Kidney capillary endothelial cell (primary cell): ENCODE measurements around the gene BTN2A1.
A peak's percentile ranks its signal among the peaks of the same experiment; 100 is the strongest.

Source experiments
- DNase-seq: peaks from one replicate; pipeline ENCODE4 v3.0.0-alpha.2; 2018; ENCODE audit warnings: low spot score

The BTN2A1 gene

DNA sequence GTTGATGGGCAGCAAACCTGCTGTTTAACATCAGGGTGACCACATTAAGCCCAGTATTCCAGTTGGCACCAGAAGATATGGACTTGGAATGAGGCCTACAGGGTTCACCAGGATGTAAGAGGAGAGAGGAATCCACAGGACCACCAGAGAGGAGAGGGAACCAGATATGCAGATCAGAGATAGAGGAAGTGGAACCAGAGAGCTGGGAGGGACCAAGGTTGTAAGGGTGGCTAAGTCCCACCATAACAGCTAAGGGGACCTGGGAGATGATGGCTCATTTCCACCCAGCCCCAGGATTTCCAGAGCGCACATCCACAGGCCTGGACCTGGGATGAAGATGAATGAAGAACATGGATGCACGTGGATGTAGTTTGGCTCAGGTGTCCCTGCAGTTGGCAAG, 11.1 kb downstream of the BTN2A1 start:
- no peak for DNase-seq

DNA sequence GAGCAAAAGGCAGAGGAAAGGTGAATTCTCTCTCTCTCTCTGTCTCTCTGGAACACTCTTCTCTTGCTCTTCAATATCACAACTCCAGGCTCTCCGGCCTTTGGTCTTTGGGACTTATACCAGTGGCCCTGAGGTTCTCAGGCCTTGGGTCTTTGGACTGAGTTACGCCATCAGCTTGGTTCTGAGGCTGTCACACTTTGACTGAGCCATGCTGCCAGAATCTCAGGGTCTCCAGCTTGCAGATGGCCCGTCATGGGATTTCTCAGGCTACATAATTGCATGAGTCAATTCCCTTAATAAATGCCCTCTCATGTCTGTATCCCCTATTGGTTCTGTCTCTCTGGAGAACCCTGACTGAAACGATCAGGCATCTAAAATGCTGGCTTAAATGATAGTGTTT, 12.9 kb downstream of the BTN2A1 start:
- DNase-seq = no peak

DNA sequence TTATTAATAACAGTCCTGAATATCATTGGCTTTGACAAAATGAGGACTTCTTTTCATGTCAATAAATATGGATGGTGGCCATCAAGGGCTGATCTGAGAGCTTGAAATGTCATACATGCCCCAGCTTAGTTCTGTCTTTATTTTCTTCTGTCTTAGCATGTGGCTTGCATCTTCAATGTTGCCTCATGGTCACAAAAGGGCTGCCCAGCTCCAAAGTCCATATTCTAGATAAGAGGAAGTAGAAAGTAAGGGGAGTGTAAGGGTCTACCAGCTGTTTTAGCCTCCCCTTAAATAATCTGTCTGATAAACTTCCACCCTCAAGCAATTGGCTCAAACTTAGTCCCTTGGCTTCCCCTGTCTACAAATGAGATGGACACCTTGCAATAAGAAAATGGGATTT, 14.2 kb downstream of the BTN2A1 start:
- DNase-seq = no peak

DNA sequence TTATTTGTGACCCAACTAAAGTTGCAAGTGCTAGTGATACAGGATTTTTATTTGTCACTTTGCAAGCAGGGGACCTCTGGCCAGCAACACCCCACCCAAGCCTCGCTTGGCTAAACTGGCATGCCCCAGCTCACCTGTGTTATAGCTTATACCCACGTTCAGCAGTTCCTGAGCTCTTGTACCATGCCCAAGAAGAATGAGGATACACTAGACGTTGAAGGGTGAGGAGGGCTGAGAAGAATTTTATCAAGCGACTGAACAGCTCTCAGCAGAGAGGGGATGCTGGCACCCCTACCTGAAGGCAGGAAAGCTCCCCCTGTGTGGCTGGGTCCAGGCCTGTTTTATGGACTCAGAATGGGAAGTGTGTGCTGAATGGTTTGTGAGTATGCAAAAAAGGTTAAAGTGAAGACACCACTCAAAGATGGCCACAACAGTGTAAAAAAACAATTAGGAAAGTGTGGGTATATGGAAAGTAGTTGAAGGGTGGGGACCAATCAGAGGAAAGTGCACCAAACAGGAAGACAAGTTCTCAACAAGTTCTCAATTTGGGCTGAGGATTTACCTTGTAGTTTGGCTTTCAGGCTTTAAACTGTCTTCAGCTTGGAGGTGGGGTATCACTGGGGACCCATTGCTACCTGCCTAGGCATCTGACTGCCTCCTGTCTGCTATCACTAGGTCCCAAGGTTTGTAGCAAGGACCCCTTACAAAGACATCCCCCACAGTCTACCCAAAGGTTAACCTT, 15.0 kb downstream of the BTN2A1 start:
- no peak for DNase-seq

DNA sequence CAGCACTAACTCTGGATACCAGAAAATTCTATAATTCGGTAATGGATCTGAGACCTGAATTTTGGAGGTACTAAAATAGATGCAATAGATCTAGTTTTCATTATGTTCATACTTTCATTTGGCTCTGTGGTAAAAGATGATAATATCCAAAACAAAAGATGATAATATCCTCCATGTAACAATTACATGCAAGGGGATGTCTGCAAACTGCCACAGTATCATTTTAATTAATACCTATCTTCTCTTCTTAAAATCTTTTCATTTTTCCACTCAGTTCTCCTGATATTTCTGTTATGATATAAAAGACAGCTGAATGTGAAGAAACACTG, 15.6 kb downstream of the BTN2A1 start:
- no peak for DNase-seq

DNA sequence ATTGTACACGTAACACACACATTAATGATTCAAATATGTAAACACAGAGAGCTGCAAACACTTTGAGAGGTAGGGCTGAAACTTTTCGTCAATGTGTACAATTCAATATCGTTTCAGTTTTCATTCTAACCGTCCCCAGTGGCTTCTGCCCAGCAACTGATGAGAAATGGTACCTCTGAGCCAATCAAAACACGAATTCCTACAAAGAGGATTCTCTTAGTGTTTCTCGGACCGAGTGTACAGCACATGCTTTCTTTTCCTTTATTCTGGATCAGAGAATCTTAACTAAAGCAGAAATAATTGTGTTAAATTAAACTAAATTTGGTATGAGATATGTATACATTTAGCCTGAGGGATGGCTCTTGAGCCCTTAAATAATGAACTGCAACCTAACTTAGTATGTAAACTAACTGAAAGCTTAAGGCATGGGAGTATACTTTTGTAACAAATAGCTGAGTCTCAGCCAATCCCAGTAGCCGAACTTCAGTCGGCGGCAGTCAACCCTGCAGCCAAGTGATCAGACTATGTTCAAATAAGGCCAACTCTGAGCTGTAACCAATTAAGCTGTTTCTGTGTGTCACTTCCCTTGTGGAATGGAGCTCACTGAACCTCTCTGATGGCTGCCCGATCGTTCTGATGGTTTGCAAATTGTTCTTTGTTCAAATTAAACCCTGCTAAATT, 16.1 kb downstream of the BTN2A1 start:
- peak; percentile 88 for DNase-seq

DNA sequence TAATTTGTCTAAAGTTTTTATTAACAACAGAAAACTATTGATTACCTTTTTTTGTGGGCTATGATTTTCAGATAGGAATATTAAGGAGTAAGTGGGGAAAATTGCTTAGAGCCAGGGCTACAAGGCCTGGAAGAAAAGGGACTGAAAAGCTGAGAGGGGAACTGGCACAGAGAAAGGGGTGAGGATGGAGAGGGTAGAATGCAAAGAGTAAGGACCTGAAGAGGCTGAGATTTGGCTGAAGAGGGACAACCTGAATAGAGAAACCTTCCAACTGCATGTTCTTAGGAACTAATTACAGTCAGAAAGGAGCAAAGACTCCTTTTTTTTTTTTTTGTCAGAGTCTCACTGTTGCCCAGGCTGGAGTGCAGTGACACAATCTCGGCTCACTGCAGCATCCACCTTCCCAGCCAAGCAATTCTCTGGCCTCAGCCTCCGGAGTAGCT, 16.7 kb downstream of the BTN2A1 start:
- DNase-seq = no peak

DNA sequence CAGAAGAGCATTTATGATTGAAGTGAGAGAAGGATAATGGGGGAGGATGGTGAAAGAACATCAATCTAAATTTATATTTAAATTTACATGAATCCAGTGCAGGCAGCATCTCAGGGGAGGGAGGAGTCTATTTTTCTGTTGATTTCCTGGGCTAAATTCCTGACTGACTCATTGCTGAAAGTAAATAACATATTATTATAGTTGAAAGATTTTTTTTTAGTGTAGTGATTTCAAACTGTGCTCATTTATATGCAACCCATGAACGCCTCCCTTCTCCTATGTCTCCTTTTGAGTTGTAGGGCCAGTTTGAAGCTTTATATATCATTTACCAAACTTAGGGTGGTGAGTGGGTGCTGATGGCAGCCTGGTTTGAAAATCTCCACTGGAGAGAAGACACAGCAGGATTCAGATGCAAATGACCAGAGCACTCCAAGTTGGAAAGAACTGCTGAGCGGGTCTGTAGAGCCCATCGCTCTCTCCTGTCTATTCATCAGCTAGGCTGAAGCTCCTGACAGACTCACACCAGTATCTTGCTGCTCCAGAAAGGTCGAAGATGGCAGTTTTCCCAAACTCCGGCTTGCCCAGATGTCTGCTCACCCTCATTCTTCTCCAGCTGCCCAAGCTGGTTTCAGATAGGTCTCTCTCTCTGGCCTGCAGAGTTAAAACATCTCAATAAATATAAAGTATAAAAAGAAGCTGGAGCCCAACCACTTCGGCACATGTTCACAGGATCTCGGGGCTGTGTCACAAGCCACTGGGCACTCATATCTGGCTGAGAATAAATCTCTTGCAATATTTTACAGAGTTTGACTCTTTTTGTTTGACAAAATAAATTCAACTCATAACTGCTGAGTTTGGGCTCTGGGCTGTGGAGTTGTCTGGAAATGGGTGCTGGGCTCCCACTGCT, 18.3 kb downstream of the BTN2A1 start:
- no peak for DNase-seq

DNA sequence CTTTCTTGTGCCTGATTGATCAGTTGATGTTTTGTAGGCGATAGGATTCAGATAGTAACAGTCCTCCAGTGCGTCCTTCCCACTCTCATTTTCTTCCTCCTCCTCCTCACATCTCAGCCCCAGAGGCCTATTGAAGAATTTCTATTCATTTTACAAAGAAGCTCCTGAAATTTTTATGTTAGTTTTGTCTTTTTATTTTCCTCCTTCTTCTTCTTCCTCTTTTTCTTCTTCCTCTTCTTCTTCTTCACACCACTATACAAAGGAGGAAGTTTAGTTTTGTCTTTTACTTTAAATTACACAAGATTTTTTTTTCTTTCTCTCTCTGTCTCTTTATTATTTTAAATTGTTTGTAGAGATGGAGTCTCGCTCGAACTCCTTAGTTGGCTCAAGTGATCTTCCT, 19.1 kb downstream of the BTN2A1 start:
- DNase-seq = no peak

DNA sequence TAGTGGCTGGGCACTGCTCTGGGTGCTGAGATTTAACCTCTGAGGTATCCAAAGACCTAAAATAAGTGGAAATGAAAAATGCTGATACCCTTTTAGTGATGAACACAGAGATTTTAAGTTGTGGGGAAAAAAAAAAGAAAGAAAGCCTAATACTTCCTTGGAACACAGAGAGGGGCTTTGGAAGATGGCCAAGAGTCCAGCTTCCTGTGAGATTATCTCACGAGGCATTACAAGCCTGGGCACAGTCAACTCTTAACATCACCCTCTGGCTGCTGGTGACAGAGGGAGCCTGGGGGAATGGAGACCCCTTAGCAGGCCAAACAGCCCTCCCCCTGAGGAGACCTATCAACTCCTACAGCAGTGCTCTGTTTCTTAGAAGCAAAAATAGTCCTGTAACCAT, 19.7 kb downstream of the BTN2A1 start:
- DNase-seq = no peak

DNA sequence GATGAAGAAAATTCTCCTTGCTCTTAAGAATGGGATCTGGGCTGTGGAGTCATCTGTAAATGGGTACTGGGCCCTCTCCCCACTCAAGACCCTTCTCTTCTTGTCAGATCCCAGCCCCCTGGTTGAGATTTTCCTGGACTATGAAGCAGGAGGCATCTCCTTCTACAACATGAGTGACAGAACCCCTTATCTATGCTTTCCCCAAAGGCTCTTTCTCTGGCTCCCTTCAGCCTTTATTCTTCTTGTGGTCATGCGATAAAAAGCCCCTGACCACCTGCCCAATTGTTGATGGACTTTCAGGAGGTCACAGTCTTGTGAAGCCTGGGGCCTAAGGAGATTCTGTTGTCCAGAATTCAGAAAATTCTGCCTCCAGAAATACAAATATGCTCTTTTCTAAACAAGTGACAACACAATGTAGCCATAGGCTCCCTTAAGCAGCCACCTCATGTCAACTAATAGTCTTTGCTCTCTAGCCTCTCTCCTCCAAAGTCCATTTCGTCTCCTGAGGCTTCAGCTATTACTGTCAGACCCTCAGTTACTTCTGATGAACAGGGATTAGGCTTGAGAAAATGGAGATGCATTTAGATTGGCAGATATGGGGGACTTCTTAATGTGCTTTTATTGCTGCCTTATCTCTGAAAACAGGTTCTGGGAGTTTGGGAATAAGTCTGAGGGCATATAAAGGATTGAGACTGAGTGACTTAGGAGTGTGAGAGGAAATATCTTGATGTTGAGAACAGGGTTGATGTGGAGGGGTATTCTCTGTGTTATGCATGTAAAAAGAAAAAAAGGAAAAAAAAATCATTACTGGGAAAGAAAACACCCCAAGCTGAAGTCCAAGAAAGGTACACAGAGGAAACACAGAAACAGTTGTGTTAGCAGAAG, 20.6 kb downstream of the BTN2A1 start:
- no peak for DNase-seq

DNA sequence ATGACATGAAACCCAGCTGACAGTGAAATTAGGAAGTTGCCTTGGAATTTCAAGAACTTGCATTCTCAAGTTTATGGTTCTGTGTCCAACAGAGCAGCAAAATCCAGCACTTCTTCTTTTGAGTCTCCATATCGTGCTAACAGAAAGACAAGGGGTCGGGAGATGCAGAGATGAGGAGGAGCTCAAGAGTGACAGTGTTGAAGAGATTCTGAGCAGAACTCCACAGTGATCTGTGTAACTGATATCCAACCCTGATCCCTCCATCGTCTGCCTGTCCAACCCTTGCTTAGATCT, 21.2 kb downstream of the BTN2A1 start:
- DNase-seq = no peak

DNA sequence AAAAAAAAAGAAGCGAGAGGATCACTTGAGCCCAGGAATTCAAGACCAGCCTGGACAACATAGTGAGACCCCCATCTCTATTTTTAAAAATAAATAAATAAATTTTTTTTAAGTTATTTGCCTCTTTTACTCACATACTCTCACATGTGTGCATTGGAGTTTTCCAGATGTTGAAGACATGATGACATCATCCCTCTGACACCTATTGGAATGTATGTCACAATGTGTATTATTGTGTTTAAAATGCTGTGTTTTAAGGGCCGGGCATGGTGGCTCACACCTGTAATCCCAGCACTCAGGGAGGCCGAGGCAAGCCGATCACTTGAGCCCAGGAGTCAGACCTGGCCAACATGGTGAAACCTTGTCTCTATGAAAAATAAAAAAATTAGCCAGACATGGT, 24.6 kb downstream of the BTN2A1 start:
- no peak for DNase-seq

DNA sequence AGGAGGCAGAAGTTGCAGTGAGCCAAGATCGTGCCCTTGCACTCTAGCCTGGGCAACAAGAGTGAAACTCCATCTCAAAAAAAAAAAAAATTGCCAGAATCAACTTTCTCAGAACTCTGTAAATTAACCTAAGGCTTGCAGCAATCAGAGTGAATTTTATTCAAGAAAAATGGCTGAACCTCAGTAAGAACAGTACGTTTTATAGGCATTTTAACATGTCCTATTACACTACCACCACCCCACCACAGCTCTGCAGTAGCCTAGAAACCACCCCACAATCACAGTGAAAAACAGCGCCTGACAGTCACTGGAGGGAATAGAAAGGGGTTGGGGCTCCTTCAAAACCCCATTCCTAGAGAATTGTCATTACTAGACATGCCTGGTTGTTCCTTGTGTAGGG, 26.0 kb downstream of the BTN2A1 start:
- DNase-seq = no peak

DNA sequence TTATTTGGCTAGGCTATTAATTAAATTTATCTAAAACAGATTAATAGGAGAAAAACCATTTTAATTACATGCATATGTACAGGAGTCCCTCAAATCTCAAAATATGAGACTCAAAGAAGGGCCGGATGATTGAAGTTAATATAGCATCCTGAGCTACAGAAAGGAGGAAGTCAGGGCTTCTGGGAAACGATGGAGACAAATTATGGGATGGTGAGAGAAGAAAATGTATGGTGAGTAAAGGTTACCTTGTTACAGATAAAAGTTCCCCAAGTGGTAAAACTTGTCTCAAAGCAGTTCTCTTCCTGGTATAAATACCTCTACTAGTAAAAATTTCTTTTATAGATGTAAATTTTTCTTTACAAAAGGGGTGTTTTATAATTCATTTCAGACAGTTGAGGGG, 26.4 kb downstream of the BTN2A1 start:
- DNase-seq = no peak

DNA sequence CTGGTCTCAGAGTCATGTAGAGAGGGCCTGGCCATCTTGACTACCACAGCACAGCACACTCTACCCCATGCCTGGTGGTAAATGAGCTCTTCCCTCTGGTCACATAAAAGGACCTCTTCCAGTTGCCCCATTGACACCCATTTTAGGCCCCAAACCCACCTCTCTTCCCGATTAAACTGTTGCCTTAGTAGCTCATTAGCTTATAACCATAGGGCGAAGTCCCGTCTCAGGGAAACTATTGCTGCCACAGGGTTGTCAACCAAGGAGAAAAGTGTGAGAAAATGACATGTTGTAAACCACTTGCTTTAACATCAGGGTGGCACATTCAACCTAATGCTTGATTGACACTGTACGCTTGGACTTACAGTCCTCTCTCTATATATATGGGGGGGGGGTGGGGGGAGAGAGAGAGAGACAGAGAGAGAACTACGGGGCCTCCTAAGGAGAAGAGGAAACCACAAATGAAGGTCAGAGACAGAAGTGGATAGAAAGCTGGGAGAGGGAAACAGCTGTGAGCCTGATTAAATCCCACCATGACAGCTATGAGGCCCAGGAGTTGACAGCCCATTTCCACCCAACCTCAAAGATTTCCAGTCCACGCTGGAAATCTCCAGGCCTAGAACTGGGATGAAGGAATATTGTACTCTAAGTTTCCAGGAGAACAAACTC, 27.5 kb downstream of the BTN2A1 start:
- DNase-seq = no peak

DNA sequence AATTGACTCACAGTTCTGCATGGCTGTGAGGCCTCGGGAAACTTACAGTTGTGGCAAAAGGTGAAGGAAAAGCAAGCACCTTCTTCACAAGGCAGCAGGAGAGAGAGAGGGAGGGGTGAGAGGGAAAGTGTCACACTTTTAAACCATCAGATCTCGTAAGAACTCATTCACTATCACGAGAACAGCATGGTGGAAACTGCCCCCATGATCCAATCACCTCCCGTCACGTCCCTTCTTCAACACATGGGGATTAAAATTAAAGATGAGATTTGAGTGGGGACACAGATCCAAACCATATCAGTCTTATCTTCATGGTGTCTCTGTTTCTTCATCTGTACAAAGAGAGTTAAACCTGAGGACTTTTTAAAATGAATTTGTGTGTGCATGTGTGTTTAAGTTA, 28.6 kb downstream of the BTN2A1 start:
- DNase-seq = no peak

DNA sequence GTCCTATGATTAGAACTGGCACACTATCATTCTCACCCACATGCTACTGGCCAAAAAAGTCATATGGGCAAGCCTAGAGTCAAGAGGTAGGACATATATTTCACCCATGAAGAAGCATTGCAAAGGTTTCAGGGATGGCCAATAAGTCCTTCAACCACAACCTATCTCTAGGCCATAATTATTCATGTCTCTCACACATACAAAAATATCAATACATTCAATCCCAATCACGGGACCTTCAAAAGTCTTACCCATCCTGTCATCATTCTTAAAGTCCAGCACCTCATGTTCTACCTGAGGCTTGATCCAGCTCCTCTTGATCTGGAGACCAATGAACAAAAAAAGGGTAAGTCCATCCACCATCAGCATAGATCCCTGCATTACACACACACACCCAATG, 29.7 kb downstream of the BTN2A1 start:
- DNase-seq = no peak

DNA sequence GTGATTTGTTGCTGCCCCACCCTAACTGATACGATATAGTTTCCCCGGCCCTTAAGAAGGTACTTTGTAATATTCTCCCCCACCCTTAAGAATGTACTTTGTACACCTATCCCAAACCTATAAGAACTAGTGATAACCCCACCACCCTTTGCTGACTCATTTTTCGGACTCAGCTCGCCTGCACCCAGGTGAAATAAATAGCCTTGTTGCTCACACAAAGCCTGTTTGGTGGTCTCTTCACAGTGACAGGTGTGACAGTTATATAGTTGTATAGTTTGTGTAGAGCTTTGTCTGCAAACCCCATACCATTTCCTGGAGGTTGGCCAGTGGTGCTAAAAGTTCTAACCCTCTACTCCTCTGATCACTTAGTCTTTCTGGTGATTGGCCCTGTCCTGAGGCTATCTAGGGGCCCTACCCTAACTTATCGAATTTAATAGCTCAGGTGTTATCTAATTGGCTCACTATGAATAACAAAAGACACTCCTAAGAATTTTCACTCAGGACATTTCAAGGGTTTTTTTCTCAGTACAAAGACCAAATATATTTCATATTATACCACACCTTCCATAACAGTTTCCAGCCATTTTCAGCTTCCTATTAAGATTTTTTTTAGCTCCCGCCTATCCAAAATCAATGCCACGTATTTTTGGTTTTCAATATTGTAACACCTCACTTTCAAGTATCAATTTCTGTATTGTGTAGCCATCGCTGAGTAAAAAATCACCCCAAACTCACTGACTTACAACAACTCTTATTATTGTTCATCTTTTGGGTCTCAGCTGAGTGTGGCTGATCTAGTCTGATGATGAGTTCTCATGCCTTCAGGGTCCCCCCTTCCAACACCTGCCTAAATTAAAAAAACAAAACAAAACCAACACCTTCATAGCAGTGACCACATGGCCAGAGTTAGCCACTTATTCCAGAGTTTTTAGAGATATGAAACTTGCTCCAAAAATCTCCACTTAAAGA, 32.5 kb downstream of the BTN2A1 start:
- no peak for DNase-seq

DNA sequence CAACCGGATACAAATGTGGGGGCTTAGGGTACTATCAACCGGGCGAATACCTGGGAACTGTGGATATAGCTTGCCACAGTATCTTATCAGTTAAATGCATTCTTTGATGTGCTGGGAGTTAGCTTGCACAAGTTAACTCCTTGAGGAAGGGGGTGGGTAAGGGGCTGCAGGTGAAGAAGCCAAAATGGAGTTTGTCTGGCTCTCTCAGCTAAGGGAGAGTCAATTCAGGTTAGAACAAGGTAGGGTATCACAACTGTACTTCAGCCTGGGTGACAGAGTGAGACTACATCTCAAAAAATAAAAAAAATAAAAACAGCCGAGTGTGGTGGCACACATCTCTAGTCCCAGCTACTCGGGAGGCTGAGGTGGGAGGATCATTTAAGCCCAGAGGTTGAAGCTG, 33.8 kb downstream of the BTN2A1 start:
- DNase-seq = no peak
